ENCODE data around the gene OR8K3.

- TF ChIP-seq POLR2A (IDR thresholded peaks at IDR 0.05), result no peak
- no peak for TF ChIP-seq POLR2AphosphoS5 (IDR thresholded peaks at IDR 0.05)
- no peak for TF ChIP-seq CTCF (IDR thresholded peaks at IDR 0.05)
Measured at GRCh38 chr11:56331861-56332491, 17.0 kb downstream of the OR8K3 start.
